NCI-H1417 (cell line): ENCODE data around the gene VPS26A.

Experiments
- DNase-seq, 3 experiments: peaks; one replicate each; lab custom pipeline; 2025; lab: John Stamatoyannopoulos, UW

VPS26A gene

DNA sequence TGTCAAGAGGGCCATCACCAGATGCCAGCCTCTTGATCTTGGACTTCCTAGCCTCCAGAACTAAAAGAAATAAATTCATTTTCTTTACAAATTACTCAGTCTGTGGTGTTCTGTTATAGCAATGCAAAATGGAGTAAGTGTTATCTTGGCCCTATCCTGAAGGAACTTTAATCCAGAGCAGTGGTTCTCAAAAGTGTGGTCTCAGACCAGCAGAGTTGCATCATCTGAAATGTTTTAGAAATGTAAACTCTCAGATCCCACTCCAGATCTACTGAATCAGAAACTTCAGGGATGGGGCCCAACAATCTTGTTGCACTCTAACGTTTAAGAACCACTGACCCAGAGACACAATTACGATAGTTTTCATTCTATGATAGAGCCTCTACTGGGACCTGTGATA lies 52.8 kb downstream of the VPS26A start:
- no peak for DNase-seq

GRCh38 chr10:69179089-69179742 lies 55.2 kb downstream of the VPS26A start:
- DNase-seq = peak in 1 of 3 experiments; percentile 29

- DNase-seq = peak; percentile 88 to 96 (median 92)
Measured at GRCh38 chr10:69179743-69180524, 56.0 kb downstream of the VPS26A start, which contains the start of gene SUPV3L1. SUPV3L1 (plus strand) TSS chr10:69180234; CDS start chr10:69180292, 58 bp downstream.

DNA sequence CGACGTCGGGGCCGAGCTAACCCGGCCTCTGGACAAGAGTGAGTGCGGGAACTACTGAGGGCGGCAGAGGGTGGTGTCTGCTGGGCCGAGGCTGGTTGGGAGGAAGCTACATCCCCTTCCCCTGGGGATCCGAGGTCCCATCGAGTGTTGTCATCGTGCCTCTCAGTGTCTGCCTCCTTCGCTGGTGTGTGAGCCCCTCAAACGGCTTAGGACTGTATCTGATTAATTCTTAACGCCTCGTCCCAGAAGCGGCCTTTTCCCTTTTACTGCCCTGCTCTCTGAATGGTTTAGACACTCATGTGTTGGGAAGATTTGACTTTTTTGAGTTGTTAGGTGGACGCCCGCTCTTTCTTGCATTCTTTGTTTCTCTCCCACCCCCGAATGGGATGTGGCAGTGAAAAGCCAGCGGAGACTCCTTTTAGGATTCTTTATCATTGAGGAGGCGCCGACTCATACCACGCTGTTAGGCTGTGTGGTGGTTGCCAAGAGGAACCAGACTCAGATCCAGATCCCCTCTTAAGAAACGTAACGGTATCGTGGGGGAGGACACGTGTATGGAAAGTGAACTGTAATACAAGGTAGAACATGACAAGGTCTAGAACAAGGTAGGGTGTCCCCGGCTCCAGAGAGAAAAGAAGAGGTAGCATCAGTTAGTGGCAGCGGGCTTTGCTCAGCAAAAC lies 56.7 kb downstream of the VPS26A start:
- DNase-seq = no peak

DNA sequence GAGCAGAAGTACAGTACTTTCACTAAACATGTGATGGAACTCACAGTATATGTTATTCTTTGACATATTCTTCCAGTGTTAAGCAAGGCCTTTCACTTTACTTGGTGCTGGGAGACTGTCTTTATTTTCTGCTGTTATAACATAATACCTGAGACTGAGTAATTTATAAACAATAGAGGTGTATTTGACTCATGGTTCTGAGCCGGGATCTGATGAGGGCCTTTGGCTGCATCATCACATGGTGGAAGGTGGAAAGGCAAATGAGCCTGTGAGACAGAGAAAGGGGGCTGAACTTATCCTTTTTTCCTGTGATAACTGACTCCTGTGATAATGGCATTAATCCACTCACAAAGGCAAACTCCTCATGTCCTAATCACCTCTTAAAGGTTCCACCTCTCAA lies 57.5 kb downstream of the VPS26A start:
- no peak for DNase-seq

GRCh38 chr10:69182005-69182404 lies 58.0 kb downstream of the VPS26A start:
- DNase-seq = no peak

DNA sequence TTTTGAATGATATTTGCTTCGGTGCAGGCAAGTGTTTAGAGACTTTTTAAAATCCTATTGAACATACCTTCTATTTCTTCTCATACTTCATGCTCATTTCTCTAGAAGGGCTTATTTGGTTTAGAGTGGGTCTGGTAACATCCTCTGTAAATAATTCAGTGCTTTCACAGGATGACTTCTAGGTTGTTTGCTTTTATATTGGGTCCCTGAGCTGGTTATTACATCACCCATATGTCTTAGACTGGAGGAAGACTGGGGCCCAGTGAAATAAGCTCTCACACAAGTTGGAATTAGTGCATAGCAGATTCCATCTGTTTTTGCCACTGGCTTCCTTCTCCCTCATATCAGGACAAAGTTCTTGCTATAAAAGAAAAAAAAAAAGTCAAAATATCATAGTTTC lies 62.5 kb downstream of the VPS26A start:
- no peak for DNase-seq

DNA sequence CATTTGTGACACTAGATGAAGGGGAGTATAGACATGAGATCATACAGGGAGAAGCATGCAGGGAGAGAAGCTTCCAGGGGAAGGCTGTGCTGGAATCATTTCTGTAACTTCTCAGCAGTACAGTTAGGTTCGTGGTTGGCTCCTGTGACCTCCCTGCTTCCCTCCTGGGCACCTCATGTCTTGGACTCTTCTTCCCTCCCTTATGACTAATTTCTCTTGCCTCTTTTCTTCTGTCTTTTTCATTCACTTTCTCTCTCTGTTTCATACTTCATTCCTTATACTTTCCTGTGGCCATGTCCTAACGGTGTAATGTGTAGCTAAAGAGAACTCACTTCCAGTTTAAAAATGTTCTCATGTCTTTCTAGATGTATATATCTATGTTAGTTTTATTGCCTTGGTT lies 77.1 kb downstream of the VPS26A start:
- DNase-seq = no peak

- no peak for DNase-seq
Measured at GRCh38 chr10:69202332-69202731, 78.4 kb downstream of the VPS26A start.

GRCh38 chr10:69208761-69209160 lies 84.8 kb downstream of the VPS26A start:
- no peak for DNase-seq

DNA sequence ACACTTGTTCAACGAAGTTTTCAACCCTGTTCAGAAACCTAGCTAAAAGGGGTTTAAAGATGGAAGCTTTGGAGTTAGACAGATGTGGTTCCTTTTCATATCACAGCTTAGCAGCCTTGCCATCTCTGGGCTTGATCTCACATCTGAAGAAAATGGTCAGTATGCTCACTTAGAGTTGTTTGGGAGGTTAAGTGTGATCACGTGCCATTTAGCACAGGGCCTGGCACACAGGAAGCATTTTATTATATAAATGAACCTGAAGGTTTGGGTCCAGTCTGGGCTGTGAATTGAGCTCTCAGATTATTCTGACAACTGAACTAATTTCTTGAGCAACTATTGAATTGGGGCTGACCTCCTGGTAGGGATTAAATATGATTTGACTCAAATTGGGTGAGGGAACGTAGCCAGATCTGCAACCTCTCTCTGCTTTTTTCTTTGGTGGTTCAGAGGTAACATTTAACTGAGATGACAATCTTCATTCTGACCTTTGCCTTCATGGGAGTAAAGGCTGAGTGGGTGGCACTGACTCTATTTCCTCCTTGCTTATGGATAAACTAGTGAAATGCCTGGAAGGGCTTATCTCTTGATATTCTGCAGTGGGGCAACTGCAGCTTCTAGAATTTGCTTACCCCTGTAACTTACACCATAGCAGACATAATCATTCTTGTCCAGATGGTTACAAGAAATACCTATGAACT lies 86.0 kb downstream of the VPS26A start:
- no peak for DNase-seq

- DNase-seq = no peak
Measured at GRCh38 chr10:69211104-69211503, 87.1 kb downstream of the VPS26A start.

- no peak for DNase-seq
Measured at GRCh38 chr10:69211524-69211923, 87.5 kb downstream of the VPS26A start.

DNA sequence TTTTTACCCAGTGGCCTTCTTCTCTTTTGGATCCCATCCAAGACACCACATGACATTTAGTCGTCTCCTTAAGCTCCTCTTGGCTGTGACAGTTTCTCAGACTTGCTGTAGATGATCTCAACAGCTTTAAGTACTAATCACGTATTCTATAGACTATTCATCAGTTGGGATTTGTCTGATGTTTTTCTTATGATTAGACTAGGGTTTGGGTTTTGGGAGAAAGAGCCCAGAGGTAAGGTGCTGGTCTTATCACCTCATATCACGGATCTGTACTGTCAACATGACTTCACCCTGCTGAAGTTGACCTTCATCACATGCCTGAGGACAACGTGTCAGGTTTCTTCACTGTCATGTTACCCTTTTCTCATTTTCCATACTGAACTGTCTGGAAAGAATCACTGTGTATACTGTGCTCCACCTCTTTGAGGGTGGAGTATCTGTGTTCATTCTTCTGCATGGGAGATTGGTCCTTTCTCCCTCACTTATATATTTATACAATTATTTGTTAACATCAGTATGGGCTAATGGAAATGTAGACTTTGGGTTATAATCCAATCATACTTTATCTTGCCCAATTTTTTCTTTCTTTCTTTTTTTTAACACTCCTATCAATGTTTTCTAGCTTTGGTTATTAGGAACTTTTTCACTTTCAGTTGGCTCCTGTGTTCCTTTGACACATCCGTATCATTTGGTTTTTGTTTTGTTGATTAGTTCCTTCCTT lies 89.8 kb downstream of the VPS26A start:
- DNase-seq = no peak

- DNase-seq = no peak
Measured at GRCh38 chr10:69214666-69215131, 90.7 kb downstream of the VPS26A start.

GRCh38 chr10:69215405-69216171 lies 91.6 kb downstream of the VPS26A start:
- DNase-seq = no peak

DNA sequence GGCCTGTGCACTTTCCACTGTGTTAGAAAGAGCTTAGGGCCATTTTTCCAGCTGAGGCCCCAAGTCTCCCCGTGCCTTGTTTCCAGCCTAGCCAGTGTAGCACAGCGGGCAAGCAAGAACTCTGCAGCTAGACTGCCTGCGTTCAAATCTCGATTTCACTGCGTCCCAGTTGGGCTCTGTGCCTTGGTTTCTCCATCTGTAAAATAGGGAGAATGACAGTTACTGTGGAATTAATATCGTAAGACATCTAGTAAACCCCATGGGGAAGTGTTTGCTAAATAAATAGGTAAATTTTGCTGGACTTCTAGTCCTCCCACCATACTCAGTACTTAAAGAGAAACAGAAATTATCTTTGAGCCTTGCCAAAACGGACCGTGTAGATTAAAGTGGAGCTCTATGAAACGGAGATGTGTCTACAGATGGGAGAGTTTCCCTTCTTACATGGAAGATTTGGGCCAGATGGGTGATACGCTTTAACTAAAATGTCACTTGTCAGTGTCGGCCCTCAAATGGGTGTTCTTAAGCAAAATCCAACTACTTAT lies 92.7 kb downstream of the VPS26A start:
- no peak for DNase-seq

- DNase-seq = no peak
Measured at GRCh38 chr10:69217119-69217754, 93.3 kb downstream of the VPS26A start.

DNA sequence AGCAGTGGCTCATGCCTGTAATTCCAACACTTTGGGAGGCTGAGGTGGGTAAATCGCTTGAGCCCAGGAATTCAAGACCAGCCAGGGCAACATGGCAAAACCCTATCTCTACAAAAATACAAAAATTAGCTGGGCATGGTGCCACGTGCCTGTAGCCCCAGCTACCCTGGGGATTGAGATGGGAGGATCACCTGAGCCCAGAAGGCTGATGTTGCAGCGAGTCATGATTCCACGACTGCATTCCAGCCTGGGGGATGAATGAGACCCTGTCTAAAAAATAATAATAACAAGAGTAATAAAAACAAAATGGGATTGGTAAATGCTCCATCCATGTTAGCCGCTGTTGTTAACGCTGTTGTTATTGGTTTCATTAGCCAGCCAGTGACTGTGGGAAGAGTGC lies 94.9 kb downstream of the VPS26A start:
- DNase-seq = no peak

DNA sequence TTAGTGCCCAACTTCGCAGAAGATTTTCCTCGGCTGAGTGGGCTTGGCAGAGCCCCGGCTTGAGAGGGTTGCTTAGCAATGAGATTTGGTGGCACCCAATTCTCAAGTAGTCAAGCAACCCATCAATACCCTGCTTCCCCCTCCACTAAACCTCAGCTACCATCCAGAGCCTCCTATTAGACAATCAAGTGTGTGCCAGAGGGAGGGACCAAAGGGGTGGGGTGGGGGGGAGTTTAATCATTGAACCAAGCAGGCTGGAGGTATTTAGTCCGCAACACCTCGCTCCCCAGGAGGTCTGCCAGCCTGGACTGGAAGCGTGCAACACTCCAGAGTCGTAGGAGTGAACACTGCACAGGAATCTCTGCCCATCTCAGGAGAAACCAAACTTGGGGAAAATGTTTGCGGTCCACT lies 96.1 kb downstream of the VPS26A start, which contains the start of gene HKDC1:
HKDC1 (plus strand) TSS at position 292 of the 411 bp plus-strand sequence; CDS start at position 396, 104 bp downstream.
- DNase-seq = no peak
